GM18498 (cell line): ENCODE results near the gene SCNN1B.
"Not testable (repeated sequence)": the region's sequence is repeated elsewhere in the genome, so short reads cannot be mapped to it uniquely, and the experiment has no call there.

Experiments
- ATAC-seq: cut with Tn5 transposase; IDR thresholded peaks from one replicate; pipeline ENCODE4 v1.9.1; 2021; ENCODE audit warnings: mild to moderate bottlenecking, moderate library complexity; ENCODE audit not compliant: unreplicated experiment

The SCNN1B gene

GRCh38 chr16:23302045-23302956, at the start of gene SCNN1B:
Gene SCNN1B, plus strand, starts transcription at chr16:23302302. Its CDS starts 46,298 bp downstream, at chr16:23348600.
- ATAC-seq: no peak

GRCh38 chr16:23252310-23252709, 49.8 kb upstream of the SCNN1B start:
- no peak for ATAC-seq

GRCh38 chr16:23253650-23254049, 48.5 kb upstream of the SCNN1B start:
- not testable (repeated sequence) for ATAC-seq

GRCh38 chr16:23254338-23254737, 47.8 kb upstream of the SCNN1B start:
- ATAC-seq: no peak

GRCh38 chr16:23255000-23255399, 47.1 kb upstream of the SCNN1B start:
- no peak for ATAC-seq

- no peak for ATAC-seq
Measured at GRCh38 chr16:23256440-23256839, 45.7 kb upstream of the SCNN1B start.

- no peak for ATAC-seq
Measured at GRCh38 chr16:23257682-23258081, 44.4 kb upstream of the SCNN1B start.

GRCh38 chr16:23258919-23259237, 43.2 kb upstream of the SCNN1B start:
- ATAC-seq: no peak

GRCh38 chr16:23267647-23268046, 34.5 kb upstream of the SCNN1B start:
- no peak for ATAC-seq

- no peak for ATAC-seq
Measured at GRCh38 chr16:23268561-23268960, 33.5 kb upstream of the SCNN1B start.

GRCh38 chr16:23269248-23269953, 32.7 kb upstream of the SCNN1B start:
- ATAC-seq: no peak

GRCh38 chr16:23270654-23271053, 31.4 kb upstream of the SCNN1B start:
- ATAC-seq: no peak

GRCh38 chr16:23274968-23275367, 27.1 kb upstream of the SCNN1B start:
- no peak for ATAC-seq

- no peak for ATAC-seq
Measured at GRCh38 chr16:23276821-23277220, 25.3 kb upstream of the SCNN1B start.

- no peak for ATAC-seq
Measured at GRCh38 chr16:23278031-23278430, 24.1 kb upstream of the SCNN1B start.

GRCh38 chr16:23279721-23280153, 22.4 kb upstream of the SCNN1B start:
- no peak for ATAC-seq

GRCh38 chr16:23280483-23280967, 21.6 kb upstream of the SCNN1B start:
- ATAC-seq: no peak

- ATAC-seq: no peak
Measured at GRCh38 chr16:23282568-23282967, 19.5 kb upstream of the SCNN1B start.

GRCh38 chr16:23283571-23283970, 18.5 kb upstream of the SCNN1B start:
- no peak for ATAC-seq

- no peak for ATAC-seq
Measured at GRCh38 chr16:23284584-23284983, 17.5 kb upstream of the SCNN1B start.

GRCh38 chr16:23286131-23286532, 16.0 kb upstream of the SCNN1B start:
- ATAC-seq: no peak

- no peak for ATAC-seq
Measured at GRCh38 chr16:23288209-23288608, 13.9 kb upstream of the SCNN1B start.
